HCEC 1CT (cell line): Measurements from ENCODE around the gene PAK6.
A peak's percentile ranks its signal among the peaks of the same experiment; 100 is the strongest.

Experiments used
- DNase-seq: peaks from one replicate; pipeline ENCODE4 v3.0.0-alpha.2; 2017

Gene PAK6

DNA sequence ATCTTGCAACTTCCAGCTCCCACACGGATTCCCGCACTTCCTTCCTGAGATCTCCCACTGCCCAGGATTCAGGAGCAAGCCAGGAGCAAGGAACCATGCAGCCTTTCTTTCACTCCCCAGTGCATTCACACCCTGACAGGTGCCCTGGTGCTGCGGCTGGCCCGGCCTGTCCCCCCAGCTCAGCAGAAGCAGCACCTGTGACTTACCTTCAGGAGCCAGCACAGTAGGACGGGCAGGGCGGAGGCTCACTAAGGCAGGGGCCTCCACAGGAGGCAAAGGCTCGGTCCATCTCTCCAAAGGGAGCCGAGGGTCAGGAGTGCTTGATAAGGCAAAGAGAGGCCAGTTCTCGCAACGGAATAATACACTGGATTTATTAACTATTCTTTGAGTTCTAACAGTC, 39.2 kb downstream of the PAK6 start:
- DNase-seq = no peak

DNA sequence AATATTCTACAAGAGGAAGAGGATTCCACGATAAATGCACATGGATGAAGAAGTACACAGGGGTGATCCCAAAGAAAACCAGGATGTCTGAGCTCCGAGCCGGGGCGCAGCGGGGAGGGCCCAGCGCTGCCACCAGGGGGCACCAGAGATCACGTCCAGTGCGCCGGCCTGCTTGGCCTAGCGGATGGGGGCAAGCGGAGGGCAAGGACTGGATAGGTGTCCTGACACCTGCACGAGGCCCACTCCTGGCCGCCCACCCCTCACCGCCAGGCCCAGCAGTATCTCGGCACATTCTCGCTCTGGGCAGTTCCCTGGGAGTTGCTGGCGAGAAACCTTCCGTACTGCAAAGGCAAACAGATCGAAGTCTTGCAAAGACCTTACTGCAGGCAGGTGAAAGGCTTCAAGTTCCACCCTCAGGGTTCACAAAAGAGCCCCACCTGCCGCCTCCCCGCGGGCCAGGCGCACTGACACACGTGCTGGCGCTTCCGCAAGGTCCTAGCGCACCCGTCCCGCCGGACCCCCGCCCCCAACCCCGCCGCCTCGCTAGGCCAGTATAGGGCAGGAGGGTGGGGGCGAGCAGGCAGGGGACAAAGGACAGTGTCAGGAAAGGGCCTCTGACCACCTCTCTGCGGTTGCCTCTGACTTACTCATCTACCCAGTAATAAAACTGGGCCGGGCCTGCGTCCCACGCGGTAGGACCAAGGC, 40.7 kb downstream of the PAK6 start:
- peak; percentile 47 for DNase-seq

DNA sequence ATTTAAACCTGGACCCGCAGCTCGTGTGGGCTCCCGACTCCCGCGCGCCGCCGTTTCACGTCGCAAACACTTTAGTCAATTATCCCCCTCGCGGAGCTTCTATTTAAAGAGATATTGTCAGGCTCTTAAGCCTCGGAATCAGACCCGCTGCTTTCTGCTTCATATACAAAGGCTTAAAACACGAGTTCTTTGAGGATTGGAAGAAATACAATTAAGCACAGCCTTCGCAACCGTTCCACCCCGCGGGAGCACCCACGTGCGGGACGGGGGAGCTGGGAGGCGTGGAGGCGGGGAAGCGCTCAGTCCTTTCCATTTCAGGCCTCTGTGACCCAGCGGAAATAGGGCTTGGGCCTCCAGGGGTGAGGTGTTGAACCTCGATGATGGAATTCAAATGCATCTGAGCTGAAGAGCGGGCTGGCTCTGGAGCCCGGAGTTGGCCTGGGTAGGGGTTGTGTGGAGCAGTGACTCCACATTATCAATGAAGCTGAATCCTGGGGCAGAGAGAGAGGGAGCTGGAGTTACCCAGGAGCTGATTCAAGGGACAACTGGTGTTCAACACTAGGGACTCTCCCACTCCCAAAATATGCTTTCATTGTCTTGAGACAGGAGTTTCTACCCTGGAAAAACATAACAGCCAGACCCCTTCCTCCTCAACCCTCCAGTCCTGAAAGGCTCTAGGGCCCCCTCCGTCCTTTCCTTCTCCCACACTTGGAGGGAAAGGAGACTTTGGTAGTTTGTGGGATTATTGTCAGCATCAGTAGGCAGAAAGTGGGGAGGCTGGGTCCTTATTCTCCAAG, 41.6 kb downstream of the PAK6 start:
- no peak for DNase-seq

DNA sequence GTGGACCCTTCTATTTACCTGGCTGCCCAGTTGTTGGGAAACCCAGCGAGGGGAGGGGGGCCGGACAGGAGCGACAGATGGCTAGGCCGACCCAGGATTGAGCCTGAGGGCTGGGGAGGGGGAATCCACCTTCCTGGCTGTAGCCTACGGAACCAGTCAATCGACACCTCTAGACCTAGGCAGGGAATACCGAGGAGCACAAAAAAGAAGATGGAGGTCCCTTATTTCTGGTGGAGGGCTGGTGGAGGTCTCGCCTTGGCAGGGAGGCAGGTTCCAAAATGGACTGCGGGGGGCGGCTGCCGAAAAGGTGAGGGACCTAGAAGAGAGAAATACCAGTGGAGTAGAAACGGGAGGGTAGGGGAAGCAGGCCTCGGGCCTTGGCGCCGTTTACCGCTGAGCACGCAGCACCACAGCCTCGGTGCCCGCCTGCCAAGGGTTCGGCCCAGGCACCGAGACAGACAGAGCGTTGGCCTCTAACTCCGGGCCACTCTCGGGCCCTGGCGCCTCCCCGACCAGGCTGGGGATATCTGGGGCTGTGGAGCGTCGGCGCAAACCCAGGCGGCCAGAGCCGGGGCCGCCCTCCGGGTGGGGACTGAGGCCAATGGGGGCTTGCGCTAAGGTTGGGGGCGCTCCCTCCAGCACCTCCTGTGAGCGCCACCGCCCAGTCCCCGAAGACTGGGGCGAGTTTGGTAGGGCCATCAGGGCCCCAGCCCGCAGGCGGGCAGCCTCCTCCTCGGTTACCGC, 42.4 kb downstream of the PAK6 start:
- DNase-seq = no peak

DNA sequence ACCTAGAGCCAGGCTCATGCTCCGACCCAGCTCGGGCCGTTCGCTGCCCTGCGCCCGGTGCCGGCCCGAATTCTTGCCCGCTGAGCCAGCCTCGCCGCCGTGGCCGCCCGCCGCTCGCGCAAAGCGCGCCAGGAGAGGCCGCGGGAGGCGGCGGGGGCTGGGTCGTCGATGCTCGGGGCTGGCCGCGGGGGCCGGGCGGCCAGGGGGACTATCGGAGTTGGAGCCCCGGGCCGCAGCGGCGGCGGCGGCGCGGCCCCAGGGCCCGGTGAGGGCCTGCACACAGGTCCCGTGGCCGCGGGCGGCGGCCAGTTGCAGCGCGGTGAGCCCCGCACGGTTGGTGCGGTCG, 42.9 kb downstream of the PAK6 start:
- DNase-seq = no peak

DNA sequence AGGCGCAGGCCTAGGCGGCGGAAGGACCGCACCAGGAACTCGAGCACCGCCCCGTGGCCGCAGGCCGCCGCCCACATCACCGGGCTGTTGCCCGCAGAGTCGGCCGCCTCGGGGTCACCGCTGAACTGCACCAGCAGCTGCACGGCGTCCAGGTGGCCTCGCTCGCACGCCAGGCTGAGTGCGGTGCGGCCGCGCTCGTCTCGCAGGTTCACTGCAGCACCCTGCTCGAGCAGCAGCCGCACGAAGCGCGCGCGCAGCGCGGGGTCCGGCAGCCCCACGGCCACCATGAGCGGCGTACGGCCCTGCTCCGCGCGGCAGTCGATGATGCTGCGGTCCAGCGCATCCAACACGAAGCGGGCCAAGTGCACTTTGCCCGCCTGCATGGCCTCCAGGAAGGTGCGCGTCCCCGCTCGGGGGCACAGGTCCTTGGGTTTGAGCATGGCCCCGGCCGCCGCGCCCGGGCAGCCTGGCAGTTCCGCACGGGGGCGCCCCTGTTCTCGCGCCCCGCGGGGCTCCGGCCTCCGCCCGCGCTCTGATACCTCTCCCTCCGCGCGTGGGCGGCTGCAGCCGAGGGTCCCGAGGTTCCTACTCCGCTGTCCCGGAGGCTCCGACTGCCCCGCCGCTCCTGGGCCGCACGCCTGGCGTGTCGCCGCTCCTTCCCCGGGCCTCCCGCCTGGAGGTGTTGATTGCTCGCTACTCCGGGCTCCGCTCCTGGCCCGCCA, 43.4 kb downstream of the PAK6 start:
- no peak for DNase-seq

DNA sequence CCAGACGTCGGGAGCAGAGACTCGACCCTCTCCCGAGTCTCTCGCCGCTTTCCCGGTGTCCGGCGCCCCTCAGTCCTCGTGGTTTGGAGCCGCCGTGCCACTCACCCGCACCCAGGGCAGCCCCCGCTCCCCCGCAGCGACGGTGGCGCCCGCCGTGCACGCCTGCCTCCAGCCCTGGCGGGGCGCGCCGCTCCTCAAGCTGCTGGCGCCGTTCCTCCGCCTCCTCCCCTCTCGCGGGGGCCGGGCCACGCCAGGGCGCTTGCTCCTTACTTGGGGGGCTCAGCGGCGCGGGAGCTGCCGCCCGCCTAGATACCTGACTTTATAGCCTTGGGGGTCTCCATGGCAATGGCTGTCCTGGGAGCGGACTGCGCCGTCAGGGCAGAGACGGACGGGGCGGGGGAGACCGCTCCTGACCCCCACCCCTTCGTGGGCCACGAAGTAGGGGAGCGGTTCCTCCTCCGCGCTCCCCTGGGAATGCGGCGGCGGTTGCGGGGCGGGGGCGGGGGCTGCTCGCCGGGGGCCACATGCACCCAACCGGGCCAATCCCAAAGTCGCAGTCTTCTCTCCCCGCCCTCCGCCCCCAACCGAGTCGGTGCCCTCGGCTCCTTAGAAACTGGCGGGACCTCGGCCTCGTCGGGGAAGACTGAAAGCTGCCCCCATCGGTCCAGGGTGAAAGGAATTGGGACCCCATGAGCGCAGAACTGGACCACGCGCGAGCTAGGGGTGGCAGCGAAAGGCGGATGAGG, 44.2 kb downstream of the PAK6 start, which contains the start of gene ANKRD63:
Gene ANKRD63 (minus strand): TSS at position 196 of the 746 bp plus-strand sequence. CDS start 478 bp downstream, outside the sequence.
- no peak for DNase-seq

DNA sequence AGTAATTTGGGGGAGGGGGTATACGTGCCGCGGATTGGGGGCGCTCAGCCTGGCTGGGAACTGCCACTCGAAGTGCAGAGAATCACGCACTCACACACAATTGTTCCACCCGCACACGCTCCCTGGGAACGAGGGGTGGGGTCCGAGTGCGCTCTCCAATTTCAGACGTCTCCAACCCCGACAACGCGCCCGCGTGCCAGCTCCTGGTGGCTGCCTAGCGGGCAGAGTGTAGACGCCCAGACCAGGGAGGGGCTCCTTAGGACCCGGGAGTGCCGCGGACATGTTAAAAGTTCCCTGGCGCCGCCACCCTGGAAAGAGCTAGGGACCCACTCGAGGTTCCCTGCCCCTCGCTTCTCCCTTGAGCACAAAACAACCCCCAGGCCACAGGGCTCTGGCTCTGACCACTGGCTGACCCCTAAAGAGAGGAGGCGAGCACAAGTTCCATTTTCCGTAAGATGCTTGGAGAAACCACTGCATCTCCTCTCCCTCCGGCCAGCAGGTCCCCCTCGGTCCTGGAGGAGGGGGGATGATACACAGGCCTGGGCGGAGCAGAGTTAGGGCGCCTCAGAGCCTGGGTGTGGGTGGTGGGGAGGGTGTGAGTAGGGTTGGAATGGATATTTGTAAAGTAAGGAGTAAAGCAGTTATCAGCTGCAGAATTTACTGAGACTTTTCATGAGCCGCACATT, 44.9 kb downstream of the PAK6 start:
- no peak for DNase-seq

DNA sequence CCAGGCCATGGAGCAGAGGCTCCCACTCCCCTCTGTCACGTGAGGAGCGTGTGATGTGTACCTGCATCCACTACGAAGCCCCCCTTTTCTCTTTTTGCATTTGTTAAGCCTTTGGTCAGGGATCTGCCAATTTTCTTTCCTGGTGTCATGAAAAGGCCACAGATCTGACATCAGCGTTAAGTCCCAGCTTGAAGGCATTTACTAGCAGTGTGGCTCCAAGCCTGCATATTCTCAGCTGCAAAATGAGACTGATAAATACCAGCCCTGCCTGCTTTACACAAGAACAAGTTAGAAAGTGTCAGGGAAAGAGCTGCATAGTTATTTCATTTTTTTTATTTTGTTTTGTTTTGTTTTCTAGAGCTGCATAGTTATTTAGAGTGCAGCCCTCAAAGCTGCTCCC, 46.3 kb downstream of the PAK6 start:
- no peak for DNase-seq

DNA sequence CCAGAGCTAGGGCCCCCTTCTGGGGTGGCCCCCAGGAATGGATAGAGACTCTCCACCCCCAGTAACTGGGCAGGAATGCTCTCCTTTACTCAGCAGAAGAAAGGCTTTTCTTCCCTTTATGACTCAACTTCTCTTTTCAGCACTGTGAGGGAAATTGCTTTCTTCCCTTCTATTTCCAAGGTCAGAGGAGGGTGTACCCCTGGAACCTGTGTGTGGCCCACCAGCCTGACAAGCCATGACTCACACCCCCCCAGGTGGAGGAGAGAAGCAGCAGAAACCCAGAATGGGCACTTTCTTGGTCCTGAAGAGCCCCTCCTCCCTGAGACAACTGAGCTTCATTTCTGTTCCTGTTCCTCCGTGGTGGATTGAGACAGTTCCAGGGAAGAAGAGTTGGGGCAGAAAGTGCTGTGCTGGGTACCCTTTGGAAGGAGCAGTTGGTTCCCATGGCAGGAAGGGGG, 46.7 kb downstream of the PAK6 start:
- no peak for DNase-seq

DNA sequence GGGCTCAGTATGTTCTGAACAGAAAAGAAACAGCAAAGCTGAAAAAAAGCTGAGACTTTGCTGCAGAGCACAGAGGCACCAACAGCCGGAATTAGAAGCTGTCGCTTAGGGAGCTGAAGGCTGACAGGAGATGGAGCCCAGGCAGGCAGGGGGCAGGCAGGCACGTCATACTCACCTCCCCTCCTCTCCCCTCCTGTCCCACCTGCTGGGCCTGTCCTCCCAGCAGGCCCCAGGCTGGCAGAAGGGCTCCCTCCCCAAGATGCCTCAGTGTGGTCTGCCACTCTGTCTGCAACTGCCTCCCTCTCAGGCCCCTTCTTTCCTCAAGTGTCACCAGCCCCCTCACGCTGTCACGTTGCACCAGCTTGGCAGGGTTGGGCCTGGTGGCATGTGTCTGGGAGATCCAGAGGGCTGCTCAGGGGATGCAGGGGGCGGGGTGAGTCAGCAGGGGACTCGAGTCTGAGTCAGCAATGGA, 47.2 kb downstream of the PAK6 start:
- no peak for DNase-seq

DNA sequence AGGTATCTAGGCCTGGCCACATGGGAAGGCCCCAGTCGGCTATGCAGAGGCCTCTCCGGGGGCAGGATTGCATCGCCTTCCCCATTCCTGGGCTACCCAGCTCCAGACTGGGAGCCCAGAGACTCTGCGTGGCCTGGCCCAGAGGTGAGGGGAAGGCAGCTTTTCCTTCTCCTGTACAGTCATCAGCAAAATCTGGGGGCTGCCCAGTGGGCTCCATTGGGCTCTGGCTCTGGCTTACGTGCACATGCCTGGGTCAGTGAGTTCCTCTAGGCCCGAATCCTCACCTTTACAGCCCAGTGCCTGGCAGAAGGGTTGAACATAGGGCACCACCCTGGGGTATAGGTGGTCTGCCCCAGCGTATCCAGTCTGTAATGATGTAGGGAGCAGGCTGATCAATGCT, 47.9 kb downstream of the PAK6 start:
- DNase-seq = no peak

DNA sequence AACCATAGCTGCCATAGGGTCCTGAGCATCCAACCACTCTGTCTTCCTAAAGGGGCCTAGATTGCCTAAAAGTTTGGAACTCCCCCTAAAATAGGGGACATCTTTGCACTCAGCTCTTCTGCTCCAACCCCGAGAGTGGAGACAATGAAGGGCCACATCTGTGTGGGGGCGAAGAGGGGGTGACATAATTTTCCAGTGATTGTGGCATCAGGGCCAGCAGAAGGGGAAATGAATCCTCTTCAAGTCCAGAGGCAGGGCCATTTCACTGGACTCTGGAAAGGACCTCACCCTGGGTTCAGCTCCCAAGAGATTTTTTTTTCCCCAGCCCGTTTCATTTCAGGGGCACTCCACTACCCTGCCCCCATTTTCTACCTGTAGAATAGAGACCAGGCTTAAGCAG, 48.6 kb downstream of the PAK6 start:
- DNase-seq = no peak

DNA sequence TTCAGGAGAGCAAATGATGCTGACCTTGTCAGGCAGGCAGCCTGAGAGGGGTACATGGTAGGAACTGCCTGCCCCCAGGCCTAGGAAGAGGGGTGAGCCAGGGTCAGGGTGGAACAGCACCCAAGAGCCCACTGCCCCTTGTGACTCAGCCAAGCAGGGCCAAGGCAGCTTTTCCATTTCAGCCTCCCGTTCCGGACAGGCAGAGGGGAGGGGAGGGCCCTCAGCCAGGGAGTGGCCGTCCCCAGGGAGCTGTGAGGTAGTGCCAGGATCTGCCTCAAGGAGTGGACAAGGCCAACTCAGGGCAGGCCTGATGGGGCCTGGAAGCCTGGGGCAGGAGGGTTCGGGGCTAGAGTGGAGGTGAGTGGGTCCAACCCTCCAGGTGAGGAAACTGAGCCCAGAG, 49.1 kb downstream of the PAK6 start:
- no peak for DNase-seq

DNA sequence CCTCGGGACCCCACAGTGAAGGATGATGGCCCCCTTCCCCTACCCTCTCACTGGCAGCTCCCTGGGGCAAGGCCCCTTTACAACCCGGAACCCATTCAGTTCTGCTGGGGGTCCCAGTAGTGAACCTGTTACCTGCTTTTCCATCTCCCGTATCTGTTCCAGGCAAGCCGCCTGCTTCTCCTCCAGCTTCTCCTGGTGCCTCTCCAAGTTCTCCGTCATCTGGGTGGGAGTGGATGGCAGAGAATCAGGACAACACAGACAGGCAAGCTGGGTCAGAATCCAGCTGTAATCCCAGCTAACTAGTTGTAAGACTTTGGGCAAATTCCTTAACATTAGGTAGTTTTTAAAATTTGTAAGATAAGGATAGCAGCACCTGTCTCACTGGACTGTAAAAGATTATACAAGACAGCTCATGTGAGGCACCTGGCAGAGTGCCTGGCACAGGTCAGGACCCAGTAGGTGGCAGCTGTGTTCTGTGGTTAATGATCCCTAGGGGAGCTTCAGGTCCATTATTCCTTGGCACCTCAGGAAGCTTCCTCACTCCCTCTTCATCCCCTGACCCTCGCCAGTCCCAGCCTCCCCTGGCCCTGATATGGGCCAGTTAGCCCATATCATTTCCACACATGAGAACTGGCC, 50.4 kb downstream of the PAK6 start:
- DNase-seq = no peak

DNA sequence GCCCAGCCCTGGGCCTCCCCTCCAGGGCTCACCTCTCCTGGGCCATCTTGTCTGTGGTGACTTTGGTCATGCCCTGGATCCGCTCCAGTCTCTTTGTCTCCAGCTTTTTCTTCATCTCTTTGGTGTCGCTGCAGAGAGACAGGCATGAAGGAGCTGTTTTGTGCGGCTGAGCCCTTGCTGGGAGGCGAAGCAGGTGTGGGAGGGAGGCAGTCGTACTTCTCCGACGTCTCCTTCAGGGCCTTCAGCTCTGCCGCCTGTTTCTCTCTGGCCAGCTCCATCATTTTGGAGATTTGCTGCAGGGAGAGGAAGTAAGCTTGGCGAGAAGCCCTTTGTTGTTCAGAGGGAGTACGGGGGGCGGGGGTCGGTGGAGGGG, 51.7 kb downstream of the PAK6 start:
- DNase-seq = no peak

DNA sequence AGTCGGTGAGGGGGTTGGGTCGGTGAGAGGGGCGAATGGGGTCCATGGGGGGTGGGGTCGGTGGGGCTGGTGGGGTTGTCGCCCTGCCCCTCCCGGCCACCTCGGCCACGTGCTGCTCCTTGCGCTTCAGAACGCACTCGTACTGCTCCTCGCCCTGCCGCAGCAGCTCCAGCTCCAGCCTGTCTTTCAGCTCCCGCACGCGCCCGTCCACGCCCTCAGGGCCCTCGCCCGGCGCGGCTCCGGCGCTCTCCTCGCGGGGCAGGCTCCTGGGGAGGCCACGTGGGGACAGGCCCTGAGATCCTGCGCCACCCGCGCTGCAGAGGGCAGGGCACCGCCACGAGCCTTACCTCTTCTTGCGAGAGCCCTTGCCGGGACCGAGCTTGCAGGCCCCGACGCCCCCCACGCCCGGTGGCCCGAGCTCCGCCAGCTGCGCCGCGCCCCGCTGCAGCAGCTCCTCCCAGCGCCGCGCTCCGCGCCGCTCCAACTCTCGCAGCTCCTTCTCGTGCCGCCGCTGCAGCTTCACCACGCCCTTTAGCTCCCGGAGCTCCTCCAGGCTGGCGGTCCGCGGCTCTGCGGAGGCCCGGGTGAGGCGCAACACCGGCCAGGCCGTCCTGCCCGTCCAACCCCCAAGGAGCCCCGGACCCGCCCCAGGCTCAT, 52.2 kb downstream of the PAK6 start:
- DNase-seq = peak; percentile 47

DNA sequence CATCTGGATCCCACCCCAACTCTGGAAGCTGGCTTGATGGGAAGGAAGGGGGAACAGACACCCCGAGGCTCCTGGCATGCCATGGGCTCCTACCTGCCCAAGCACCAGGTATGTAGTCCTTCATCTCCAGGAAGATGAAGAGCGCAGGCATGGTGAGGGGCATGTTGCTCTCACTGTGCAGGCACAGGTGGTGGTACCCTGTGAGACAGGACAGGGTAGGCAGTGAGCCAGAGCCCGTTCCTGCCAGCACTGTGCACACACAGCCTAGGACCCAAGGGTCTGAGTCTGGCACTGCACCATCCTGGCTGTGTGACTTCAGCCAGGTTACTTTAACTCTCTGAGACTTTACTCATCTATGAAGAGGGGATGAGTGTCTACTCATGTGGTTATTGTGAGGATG, 53.4 kb downstream of the PAK6 start:
- no peak for DNase-seq

DNA sequence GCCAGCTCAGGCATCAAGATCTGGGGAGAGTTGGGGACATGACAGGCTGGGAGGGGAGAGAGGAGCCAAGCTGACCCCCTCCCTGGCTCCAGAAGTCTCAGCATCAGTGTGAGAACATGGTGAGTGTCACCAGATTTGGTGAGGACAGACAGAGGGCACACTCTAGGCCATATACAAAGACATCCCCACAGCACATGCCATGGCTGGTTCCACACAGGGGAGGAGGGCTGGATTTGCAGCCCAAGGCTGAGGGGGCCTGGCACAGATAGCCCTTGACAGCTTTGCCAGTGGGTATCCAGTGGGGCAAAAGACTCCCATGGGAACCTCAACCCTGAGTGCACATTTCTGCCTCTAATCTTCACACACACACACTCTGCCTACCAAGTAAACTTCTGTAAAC, 54.1 kb downstream of the PAK6 start:
- DNase-seq = no peak
